ENCODE data around the gene PRPF40A. TPM values are rescaled to one million over a fixed set of nuclear protein-coding genes. Genes with fewer than 3 reads are reported as not detected.

Gene PRPF40A
- total RNA-seq, 2 donors from 2014 or later: 124 to 150 TPM

- H3K27me3 Mint-ChIP-seq: no peaks in the 10 kb centered on the region
- peaks cover 0 to 5% of the 10 kb centered on the region in 2 donors for H3K4me1 Mint-ChIP-seq (ENCODE audit: low read depth in 2 of 2)
- no peaks in the 10 kb centered on the region for H3K9me3 Mint-ChIP-seq
- DNase-seq (ENCODE audit: low spot score): no peak
- peaks cover 31% of the 10 kb centered on the region for H3K36me3 Mint-ChIP-seq
- no peak overlapping the region for H3K4me3 Mint-ChIP-seq
- H3K27ac Mint-ChIP-seq: no peak overlapping the region
- ATAC-seq: peak in 1 of 2 donors; percentile 53
Measured at GRCh38 chr2:152655880-152656279, 61.4 kb downstream of the PRPF40A start.

DNA sequence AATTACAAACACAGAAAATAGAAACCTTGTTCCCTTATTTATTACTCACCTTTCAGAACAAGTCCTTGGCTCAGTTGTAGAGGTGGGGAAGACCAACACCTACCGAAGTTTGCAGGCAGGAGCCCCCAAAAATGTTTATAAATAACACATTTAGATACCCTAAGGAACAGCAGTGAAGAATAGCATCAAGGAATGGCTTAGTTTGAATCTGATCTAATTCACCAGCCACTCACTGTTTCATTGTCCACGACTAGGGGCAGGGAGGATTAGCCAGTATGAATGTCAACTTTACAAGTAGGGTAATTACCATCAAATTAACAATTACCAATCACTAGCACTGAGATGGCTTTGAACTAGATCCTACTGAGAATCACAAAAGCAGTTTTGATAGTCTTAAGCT lies 65.4 kb downstream of the PRPF40A start:
- Mint-ChIP-seq H3K9me3 (no peaks in the 10 kb centered on the region), H3K4me1 (ENCODE audit: low read depth in 2 of 2) (peaks cover 0 to 5% of the 10 kb centered on the region in 2 donors), H3K27ac (no peak overlapping the region), H3K36me3 (peaks cover 8% of the 10 kb centered on the region), H3K27me3 (no peaks in the 10 kb centered on the region), H3K4me3 (no peak overlapping the region)
- DNase-seq (ENCODE audit: low spot score) (no peak), ATAC-seq (no peak)

- ATAC-seq (no peak), DNase-seq (ENCODE audit: low spot score) (no peak)
- H3K36me3 Mint-ChIP-seq: no peaks in the 10 kb centered on the region
- H3K27ac Mint-ChIP-seq: no peak overlapping the region
- no peaks in the 10 kb centered on the region for H3K27me3 Mint-ChIP-seq
- no peaks in the 10 kb centered on the region for H3K4me1 Mint-ChIP-seq (ENCODE audit: low read depth in 2 of 2)
- no peaks in the 10 kb centered on the region for H3K9me3 Mint-ChIP-seq
- no peak overlapping the region for H3K4me3 Mint-ChIP-seq
Measured at GRCh38 chr2:152650768-152651371, 66.4 kb downstream of the PRPF40A start.

- Mint-ChIP-seq H3K4me1 (ENCODE audit: low read depth in 2 of 2) (no peaks in the 10 kb centered on the region), H3K36me3 (no peaks in the 10 kb centered on the region), H3K27ac (no peak overlapping the region), H3K4me3 (no peak overlapping the region), H3K9me3 (no peaks in the 10 kb centered on the region), H3K27me3 (no peaks in the 10 kb centered on the region)
- DNase-seq (ENCODE audit: low spot score) (no peak), ATAC-seq (no peak)
Measured at GRCh38 chr2:152649997-152650396, 67.3 kb downstream of the PRPF40A start.

DNA sequence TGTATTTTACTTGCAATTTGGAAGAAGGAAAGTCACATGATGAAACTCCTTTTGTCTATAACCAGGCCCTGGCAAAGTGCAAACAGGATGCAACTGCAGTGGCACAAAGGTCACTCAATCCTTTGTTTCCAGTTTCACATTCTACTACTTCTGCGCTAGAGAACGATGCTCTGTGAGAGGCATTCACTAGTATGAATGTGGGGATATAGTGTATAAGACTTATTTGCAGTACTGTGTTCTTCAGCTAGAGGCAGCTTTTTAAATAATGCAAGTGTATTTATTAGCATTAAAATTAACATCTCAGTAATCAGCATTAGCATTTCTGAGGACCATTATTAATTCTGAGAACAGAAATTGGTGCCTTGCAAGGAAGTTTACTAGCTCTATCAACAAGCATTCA lies 68.9 kb downstream of the PRPF40A start:
- H3K27ac Mint-ChIP-seq: no peak overlapping the region
- no peak overlapping the region for H3K4me3 Mint-ChIP-seq
- H3K36me3 Mint-ChIP-seq: no peaks in the 10 kb centered on the region
- DNase-seq (ENCODE audit: low spot score): no peak
- H3K4me1 Mint-ChIP-seq (ENCODE audit: low read depth in 2 of 2): no peaks in the 10 kb centered on the region
- H3K27me3 Mint-ChIP-seq: no peaks in the 10 kb centered on the region
- no peaks in the 10 kb centered on the region for H3K9me3 Mint-ChIP-seq
- ATAC-seq: no peak

- Mint-ChIP-seq H3K4me3 (no peak overlapping the region), H3K36me3 (no peaks in the 10 kb centered on the region), H3K27ac (no peak overlapping the region), H3K9me3 (no peaks in the 10 kb centered on the region), H3K27me3 (no peaks in the 10 kb centered on the region), H3K4me1 (ENCODE audit: low read depth in 2 of 2) (no peaks in the 10 kb centered on the region)
- no peak for DNase-seq (ENCODE audit: low spot score)
- no peak for ATAC-seq
Measured at GRCh38 chr2:152647552-152647951, 69.7 kb downstream of the PRPF40A start.

- DNase-seq (ENCODE audit: low spot score) (no peak), ATAC-seq (no peak)
- H3K4me3 Mint-ChIP-seq: no peak overlapping the region
- no peaks in the 10 kb centered on the region for H3K4me1 Mint-ChIP-seq (ENCODE audit: low read depth in 2 of 2)
- H3K36me3 Mint-ChIP-seq: no peaks in the 10 kb centered on the region
- no peak overlapping the region for H3K27ac Mint-ChIP-seq
- H3K27me3 Mint-ChIP-seq: no peaks in the 10 kb centered on the region
- H3K9me3 Mint-ChIP-seq: no peaks in the 10 kb centered on the region
Measured at GRCh38 chr2:152646775-152647174, 70.5 kb downstream of the PRPF40A start.

GRCh38 chr2:152646264-152646663 lies 71.0 kb downstream of the PRPF40A start:
- Mint-ChIP-seq H3K4me1 (ENCODE audit: low read depth in 2 of 2) (no peaks in the 10 kb centered on the region), H3K4me3 (no peak overlapping the region), H3K36me3 (no peaks in the 10 kb centered on the region), H3K27me3 (no peaks in the 10 kb centered on the region), H3K9me3 (no peaks in the 10 kb centered on the region), H3K27ac (no peak overlapping the region)
- ATAC-seq (no peak), DNase-seq (ENCODE audit: low spot score) (no peak)

- Mint-ChIP-seq H3K4me1 (ENCODE audit: low read depth in 2 of 2) (no peaks in the 10 kb centered on the region), H3K9me3 (no peaks in the 10 kb centered on the region), H3K36me3 (no peaks in the 10 kb centered on the region), H3K27ac (no peak overlapping the region), H3K27me3 (no peaks in the 10 kb centered on the region), H3K4me3 (no peak overlapping the region)
- DNase-seq (ENCODE audit: low spot score): no peak
- no peak for ATAC-seq
Measured at GRCh38 chr2:152644189-152644873, 72.9 kb downstream of the PRPF40A start.

DNA sequence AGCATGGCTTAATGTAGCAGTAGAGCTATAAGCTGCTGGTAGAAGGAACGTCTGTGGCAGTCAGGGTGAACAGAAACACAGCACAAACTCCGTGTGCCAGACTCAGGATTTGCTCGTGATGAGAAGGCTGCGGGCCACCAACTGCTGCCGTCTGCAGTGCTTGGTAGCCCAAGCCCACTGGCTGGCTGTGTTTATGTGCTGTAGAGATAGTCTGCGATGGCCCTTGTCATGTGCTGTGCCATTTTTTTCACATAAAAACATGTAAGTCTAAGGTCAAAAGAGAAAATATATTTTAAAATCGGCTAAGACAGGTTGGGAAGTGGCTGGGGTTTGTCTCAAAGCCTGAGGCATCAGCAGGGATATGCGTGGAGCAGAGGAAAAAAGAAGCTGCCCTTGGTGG lies 78.7 kb downstream of the PRPF40A start:
- H3K27ac Mint-ChIP-seq: no peak overlapping the region
- no peaks in the 10 kb centered on the region for H3K36me3 Mint-ChIP-seq
- H3K4me1 Mint-ChIP-seq (ENCODE audit: low read depth in 2 of 2): no peaks in the 10 kb centered on the region
- no peak overlapping the region for H3K4me3 Mint-ChIP-seq
- no peaks in the 10 kb centered on the region for H3K9me3 Mint-ChIP-seq
- peaks cover 0 to 3% of the 10 kb centered on the region in 2 donors for H3K27me3 Mint-ChIP-seq
- DNase-seq (ENCODE audit: low spot score) (no peak), ATAC-seq (no peak)

DNA sequence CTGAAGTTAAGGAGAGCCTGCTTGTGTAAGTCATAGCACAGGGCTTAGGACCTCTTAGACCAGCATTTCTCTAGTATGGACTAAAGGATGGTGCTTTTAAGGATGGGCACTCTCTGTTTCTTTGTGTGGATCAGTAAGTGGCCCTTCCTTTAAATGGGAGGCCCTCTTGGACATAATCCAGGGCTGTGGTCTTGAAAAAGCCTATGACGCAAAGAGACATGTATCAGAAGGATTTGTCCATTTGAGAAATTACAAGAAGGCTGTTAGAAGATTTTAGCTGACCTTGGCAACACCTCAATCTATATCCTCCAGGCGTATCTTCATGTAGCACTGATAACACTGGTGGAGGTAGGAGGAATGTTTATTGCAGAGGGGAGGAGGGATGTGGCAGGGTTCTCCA lies 79.2 kb downstream of the PRPF40A start:
- no peak overlapping the region for H3K27ac Mint-ChIP-seq
- H3K9me3 Mint-ChIP-seq: no peaks in the 10 kb centered on the region
- peaks cover 0 to 3% of the 10 kb centered on the region in 2 donors for H3K27me3 Mint-ChIP-seq
- H3K4me1 Mint-ChIP-seq (ENCODE audit: low read depth in 2 of 2): no peaks in the 10 kb centered on the region
- no peaks in the 10 kb centered on the region for H3K36me3 Mint-ChIP-seq
- no peak overlapping the region for H3K4me3 Mint-ChIP-seq
- no peak for ATAC-seq
- no peak for DNase-seq (ENCODE audit: low spot score)

DNA sequence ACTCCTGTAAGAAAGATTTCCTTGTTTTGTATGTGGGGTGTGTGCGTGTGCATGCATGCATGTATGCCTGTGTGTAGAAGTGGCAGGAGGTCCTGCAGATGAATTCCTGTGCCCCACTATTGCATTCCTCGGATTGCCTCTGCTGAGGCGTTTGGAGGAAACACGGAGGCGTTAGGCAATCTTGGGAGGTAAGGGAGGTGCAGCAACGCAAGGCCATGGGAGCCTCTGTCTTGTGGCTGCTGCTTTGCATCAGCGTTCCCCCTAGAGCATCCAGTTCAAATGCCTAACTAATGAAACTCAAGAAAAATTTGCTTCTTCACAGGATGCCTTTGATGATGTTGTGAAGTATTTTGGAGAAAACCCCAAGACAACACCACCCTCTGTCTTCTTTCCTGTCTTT lies 80.0 kb downstream of the PRPF40A start:
- Mint-ChIP-seq H3K27ac (no peak overlapping the region), H3K27me3 (peaks cover 0 to 3% of the 10 kb centered on the region in 2 donors), H3K36me3 (no peaks in the 10 kb centered on the region), H3K4me3 (no peak overlapping the region), H3K4me1 (ENCODE audit: low read depth in 2 of 2) (no peaks in the 10 kb centered on the region), H3K9me3 (no peaks in the 10 kb centered on the region)
- ATAC-seq (no peak), DNase-seq (ENCODE audit: low spot score) (no peak)

DNA sequence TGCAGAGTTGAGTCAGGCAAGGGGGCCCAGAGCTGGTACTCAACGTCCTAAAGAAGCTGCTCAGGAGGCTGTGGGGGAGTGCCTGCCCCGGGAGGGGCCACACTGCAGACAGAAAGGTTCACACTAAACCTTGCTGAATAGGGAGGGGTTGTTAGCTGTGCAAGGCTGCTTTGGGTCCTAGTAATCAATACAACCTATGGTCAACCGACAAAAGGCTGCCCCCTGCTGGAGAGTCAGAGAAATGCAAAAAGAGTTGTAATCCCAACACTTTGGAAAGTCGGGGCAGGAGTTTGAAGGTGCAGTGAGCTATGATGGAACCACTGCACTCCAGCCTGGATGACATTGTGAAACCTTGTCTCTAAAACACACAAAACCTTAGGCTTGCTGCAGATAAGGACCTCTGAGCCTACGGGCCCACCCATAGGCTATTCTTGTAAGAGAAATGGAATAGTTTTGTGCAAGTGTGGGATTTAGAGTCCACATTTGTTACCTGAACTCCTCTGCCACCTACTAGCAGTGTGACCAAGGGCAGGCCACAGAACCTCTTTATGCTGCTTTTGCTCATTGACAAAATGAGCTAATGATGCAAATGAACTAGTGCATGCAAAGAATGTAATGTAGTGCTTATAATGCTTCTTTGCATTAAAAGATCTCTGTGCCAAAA lies 81.5 kb downstream of the PRPF40A start:
- peaks cover 0 to 3% of the 10 kb centered on the region in 2 donors for H3K27me3 Mint-ChIP-seq
- ATAC-seq: peak; percentile 64 to 71
- no peak overlapping the region for H3K4me3 Mint-ChIP-seq
- no peaks in the 10 kb centered on the region for H3K9me3 Mint-ChIP-seq
- no peak overlapping the region for H3K27ac Mint-ChIP-seq
- peak; percentile 64 for DNase-seq (ENCODE audit: low spot score)
- H3K4me1 Mint-ChIP-seq (ENCODE audit: low read depth in 2 of 2): no peaks in the 10 kb centered on the region
- no peaks in the 10 kb centered on the region for H3K36me3 Mint-ChIP-seq

- DNase-seq (ENCODE audit: low spot score) (no peak), ATAC-seq (no peak)
- Mint-ChIP-seq H3K4me3 (no peak overlapping the region), H3K27ac (no peak overlapping the region), H3K9me3 (no peaks in the 10 kb centered on the region), H3K36me3 (no peaks in the 10 kb centered on the region), H3K4me1 (ENCODE audit: low read depth in 2 of 2) (no peaks in the 10 kb centered on the region), H3K27me3 (peaks cover 0 to 3% of the 10 kb centered on the region in 2 donors)
Measured at GRCh38 chr2:152632736-152633135, 84.5 kb downstream of the PRPF40A start.

Data from natural killer cell treated with Interleukin-12 subunit alpha and Interleukin-12 subunit beta and Interleukin-15 and Interleukin-18, amount 100 ng/mL, for 72 hours (primary cell).